Tibial nerve (tissue), 3 donors: Measurements from ENCODE around the gene ST6GALNAC3.

Source experiments
- CTCF ChIP-seq, 5 experiments: fragments of 200-600 bp in 3 of 5; fragments of 450-650 bp in 2 of 5; sonication (generic) in 3 of 5; IDR thresholded peaks; one replicate each; pipeline ENCODE4 v1.5.1; 2016 to 2019; ENCODE audit warnings: antibody characterized with exemption in 5 of 5, mild to moderate bottlenecking in 3 of 5, moderate library complexity in 2 of 5
- POLR2A ChIP-seq, 2 donors: fragments of 450-650 bp; IDR thresholded peaks; one replicate each; pipeline ENCODE4 v1.6.1; 2017; ENCODE audit warnings: antibody characterized with exemption in 2 of 2, mild to moderate bottlenecking in 2 of 2, moderate library complexity in 2 of 2

GRCh38 chr1:76640723-76641122 is 566.2 kb downstream of the ST6GALNAC3 start:
- TF ChIP-seq CTCF (IDR thresholded peaks at IDR 0.05) (no peak), POLR2A (IDR thresholded peaks at IDR 0.05) (no peak)
